ENCODE results near the gene SLC30A2.

DNA sequence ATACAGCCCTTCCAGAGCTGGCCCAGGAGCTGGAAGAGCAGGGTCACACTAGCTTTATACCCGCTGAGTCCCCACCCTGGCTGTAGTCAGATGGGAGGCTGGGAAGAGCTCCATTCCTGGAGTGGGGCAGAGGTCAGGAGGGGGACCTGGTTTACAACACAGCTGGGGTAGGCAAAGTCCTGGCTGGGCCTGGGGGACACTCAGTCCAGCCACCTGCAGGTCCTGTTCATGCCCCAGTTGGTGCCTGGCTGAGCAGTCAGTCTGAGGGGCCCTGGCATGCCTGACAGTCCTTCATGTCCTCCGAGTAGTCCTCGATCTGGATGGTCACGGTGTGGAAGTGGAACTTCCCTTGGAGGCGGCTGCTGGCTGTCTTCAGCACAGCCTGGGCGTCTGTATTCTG is 7.0 kb downstream of the SLC30A2 start:
- no peak for TF ChIP-seq CTCF (IDR thresholded peaks at IDR 0.05 in 2 of 3, conservative IDR thresholded peaks at IDR 0.05 in 1 of 3; ENCODE audit: borderline replicate concordance in 1 of 3, insufficient read depth in 1 of 3, low read depth in 2 of 3, low read length in 2 of 3)
- TF ChIP-seq POLR2A (IDR thresholded peaks at IDR 0.05; ENCODE audit: borderline replicate concordance, extremely low read depth, insufficient read depth, insufficient read length): no peak
- no peak for TF ChIP-seq ZBTB33 (IDR thresholded peaks at IDR 0.05; ENCODE audit: extremely low read depth, insufficient replicate concordance, low read length)
- no peak for TF ChIP-seq POLR2AphosphoS5 (IDR thresholded peaks at IDR 0.05; ENCODE audit: low read depth, low read length)
- no peak for TF ChIP-seq ZNF274 (IDR thresholded peaks at IDR 0.05; ENCODE audit: low read depth, low read length)
- no peak for TF ChIP-seq CEBPB (IDR thresholded peaks at IDR 0.05; ENCODE audit: low read depth)
- TF ChIP-seq SP1 (IDR thresholded peaks at IDR 0.05; ENCODE audit: low read depth): no peak
- TF ChIP-seq TCF7L2 (IDR thresholded peaks at IDR 0.05; ENCODE audit: borderline replicate concordance, extremely low read depth, insufficient read depth, insufficient read length): no peak
- TF ChIP-seq JUND (IDR thresholded peaks at IDR 0.05): no peak
- no peak for TF ChIP-seq ZFX (IDR thresholded peaks at IDR 0.05)
- TF ChIP-seq MAX (IDR thresholded peaks at IDR 0.05): no peak
- no peak for TF ChIP-seq EZH2 (IDR thresholded peaks at IDR 0.05)
- TF ChIP-seq, protein P1, sequence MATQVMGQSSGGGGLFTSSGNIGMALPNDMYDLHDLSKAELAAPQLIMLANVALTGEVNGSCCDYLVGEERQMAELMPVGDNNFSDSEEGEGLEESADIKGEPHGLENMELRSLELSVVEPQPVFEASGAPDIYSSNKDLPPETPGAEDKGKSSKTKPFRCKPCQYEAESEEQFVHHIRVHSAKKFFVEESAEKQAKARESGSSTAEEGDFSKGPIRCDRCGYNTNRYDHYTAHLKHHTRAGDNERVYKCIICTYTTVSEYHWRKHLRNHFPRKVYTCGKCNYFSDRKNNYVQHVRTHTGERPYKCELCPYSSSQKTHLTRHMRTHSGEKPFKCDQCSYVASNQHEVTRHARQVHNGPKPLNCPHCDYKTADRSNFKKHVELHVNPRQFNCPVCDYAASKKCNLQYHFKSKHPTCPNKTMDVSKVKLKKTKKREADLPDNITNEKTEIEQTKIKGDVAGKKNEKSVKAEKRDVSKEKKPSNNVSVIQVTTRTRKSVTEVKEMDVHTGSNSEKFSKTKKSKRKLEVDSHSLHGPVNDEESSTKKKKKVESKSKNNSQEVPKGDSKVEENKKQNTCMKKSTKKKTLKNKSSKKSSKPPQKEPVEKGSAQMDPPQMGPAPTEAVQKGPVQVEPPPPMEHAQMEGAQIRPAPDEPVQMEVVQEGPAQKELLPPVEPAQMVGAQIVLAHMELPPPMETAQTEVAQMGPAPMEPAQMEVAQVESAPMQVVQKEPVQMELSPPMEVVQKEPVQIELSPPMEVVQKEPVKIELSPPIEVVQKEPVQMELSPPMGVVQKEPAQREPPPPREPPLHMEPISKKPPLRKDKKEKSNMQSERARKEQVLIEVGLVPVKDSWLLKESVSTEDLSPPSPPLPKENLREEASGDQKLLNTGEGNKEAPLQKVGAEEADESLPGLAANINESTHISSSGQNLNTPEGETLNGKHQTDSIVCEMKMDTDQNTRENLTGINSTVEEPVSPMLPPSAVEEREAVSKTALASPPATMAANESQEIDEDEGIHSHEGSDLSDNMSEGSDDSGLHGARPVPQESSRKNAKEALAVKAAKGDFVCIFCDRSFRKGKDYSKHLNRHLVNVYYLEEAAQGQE (IDR thresholded peaks at IDR 0.05; ENCODE audit: low read depth): no peak
